ENCODE data around the gene INIP.

Gene INIP

GRCh38 chr9:112717661-112718331 lies at the start of gene INIP:
TSS of gene INIP (minus strand) at chr9:112718117. CDS start at chr9:112716485, 1,632 bp downstream.
- DNase-seq: peak; percentile 97

GRCh38 chr9:112765281-112765680 lies 47.4 kb upstream of the INIP start:
- DNase-seq: no peak

GRCh38 chr9:112764837-112765236 lies 46.9 kb upstream of the INIP start:
- DNase-seq: no peak

- DNase-seq: no peak
These were observed 46.4 kb upstream of the INIP start for GRCh38 chr9:112764344-112764743.

- no peak for DNase-seq
These were observed 45.0 kb upstream of the INIP start for GRCh38 chr9:112762726-112763518.

- no peak for DNase-seq
These were observed 44.2 kb upstream of the INIP start for GRCh38 chr9:112761912-112762655.

GRCh38 chr9:112760821-112761220 lies 42.9 kb upstream of the INIP start:
- no peak for DNase-seq

- no peak for DNase-seq
These were observed 40.0 kb upstream of the INIP start for GRCh38 chr9:112757940-112758339.

GRCh38 chr9:112757282-112757883 lies 39.5 kb upstream of the INIP start:
- no peak for DNase-seq

DNA sequence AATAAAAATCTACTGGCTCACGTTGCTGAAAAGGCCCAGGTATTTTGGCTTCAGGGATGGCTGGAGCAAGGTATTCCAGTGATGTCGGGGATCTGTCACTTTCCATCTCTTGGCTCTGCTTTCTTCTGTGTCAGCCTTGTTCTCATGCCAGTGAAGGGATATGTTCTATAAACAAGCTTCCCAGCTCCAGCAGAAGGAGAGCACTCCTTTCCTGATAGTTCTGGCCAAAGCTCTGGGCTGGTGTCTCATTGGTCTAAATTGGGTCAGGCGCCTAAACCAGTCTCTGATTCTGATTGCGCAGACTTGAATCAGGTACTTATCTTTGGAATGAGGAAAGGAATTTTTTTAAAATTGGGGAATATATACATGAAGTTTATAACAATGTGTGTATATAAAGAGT lies 37.8 kb upstream of the INIP start:
- DNase-seq: no peak

DNA sequence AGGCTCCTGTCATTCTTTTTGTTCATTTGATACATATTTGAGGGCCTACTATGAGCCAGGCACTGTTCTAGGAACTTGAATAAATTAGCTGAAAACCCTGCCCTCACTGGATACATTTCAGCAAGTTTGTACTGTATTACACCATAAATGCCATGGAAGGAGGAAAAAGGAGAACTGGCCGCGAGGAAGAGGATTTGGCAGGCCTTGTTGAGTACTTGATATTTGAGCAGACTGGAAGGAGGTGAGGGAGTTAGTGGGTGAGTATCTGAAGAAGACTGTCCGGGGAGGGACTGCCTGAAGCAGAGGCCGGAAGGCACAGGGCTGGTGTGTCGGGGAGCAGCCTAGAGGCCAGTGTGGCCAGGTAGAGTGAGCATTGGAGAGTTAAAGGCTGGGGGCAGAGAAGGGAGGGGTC lies 37.1 kb upstream of the INIP start:
- no peak for DNase-seq

- DNase-seq: peak; percentile 39
These were observed 36.7 kb upstream of the INIP start for GRCh38 chr9:112754578-112754977.

GRCh38 chr9:112753725-112754124 lies 35.8 kb upstream of the INIP start:
- no peak for DNase-seq

DNA sequence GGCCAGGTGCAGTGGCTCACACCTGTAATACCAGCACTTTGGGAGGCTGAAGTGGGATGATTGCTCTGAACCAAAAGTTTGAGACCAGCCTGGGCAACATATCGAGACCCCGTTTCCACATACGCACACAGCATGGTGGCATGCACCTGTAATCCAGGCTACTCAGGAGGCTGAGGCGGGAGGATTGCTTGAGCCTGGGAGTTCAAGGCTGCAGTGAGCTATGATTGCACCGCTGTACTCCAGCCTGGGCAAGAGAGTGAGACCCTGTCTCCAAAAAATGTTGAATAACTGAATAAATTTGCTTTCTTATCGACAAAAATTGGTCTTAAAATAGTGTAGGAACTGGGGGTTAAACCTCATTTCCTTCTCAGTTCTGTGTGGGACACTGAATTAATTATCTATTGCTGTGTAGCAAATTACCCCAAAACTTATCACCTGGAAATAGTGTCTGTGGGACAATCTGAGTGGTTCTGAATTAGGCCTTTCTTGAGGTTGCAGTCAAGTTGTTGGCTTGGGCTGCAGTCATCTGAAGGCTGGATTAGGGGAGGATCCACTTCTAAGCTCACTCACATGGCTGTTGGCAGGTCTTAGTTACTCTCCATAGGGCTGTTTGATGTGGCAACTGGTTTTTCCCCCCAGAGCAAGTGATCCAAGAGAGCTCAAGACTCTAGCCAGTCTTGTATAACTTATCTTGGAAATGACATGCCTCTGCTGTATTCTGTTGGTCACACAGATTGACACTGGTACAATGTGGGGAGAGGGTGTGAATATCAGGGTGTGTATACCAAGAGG lies 34.6 kb upstream of the INIP start:
- no peak for DNase-seq

- DNase-seq: peak; percentile 60
These were observed 33.3 kb upstream of the INIP start for GRCh38 chr9:112751056-112751795.

GRCh38 chr9:112750764-112751055 lies 32.8 kb upstream of the INIP start:
- DNase-seq: no peak

GRCh38 chr9:112750016-112750763 lies 32.3 kb upstream of the INIP start, which contains the start of gene SNX30:
TSS of gene SNX30 (plus strand) at chr9:112750760. CDS start at chr9:112751002, 242 bp downstream.
- DNase-seq: peak; percentile 90

DNA sequence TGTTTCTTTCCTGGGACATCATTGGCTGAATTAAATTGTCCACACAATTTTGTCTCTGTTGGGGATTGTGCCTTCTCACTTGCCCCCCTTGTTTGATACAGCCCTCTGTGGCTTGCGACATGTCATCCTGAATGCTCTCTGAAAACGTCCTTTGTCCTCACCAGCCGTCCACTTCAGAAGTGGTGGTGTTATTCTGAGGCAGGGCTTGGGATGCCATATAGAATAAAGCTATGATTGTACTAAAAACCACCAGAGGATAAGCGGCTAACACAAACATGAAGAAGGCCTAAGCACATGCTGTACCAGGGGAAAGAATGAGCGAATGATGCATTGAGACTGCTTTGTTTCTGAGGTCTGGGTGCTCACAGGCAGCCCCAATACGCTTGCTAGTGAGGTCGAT lies 29.2 kb upstream of the INIP start:
- no peak for DNase-seq

DNA sequence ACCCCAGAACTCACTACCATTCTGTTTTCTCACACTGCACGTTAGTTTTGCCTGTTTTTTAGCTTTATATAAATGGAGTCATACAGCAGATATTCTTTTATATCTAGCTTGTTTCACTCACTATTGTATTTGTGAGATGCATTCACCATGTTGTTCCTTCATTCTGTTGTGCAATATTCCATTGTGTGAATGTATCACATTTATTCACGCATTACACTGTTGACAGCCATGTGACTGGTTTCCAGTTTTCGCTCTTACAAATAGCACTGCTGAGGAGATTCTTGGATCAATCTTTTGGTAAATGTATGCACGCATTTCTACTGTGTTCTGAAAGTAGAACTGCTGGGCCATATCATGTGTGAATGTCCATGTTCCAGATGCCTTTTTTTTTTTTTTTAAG lies 26.3 kb upstream of the INIP start:
- DNase-seq: no peak

DNA sequence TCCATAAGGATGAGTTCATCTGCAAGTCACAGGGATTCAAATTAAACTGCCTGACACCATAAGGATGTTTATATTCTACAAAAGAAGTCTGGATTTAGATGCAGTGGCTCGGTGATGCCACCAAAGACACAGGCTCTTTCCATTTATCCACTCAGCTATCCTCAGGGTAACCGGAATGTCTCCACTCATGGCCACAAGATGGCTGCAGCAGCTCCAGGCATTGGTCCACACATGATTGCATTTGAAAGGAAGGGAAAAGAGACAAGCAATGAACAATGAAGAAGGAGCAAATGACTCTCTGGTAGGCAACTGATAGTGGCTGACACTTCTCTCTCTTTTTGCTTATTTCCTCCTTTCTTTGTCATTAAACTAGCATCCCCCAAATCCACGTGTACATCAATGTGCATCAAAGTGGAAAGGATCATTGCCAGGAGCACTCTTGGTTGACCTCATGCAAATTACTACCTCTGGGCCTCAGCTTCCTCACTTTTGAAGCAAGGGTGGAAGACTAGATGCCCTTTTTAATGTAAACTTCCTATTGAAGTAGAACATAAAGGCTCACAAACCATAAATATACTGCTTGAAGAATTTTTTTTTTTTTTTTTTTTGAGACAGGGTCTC lies 25.4 kb upstream of the INIP start:
- no peak for DNase-seq

DNA sequence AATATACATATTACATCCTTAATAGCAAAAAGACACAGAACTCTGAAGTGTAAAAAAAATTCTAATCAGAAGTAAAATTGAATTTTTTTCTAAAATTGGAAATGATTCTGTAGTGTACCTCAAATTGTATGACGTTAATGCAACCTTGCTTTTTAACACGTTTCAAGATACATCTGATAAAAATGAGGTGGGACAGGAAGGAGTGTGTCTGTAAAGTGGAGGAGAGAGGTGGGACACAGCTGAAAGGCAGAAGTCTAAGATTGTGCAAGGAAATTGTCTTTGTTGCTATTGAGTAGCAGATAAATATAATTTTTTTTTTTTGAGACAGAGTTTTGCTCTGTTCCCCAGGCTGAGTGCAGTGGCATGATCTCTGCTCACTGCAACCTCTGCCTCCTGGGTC lies 17.0 kb upstream of the INIP start:
- no peak for DNase-seq
